GM12892 (cell line): ENCODE measurements around the gene INHBC.

ENCODE experiments used
- POLR2A ChIP-seq: IDR thresholded peaks from 2 replicates; pipeline ENCODE4 v1.6.1; 2011; ENCODE audit warnings: low read depth, low read length, control low read depth
- POLR2AphosphoS5 ChIP-seq: IDR thresholded peaks from 2 replicates; pipeline ENCODE4 v1.6.1; 2011; ENCODE audit warnings: low read depth, low read length, control low read depth

- TF ChIP-seq POLR2AphosphoS5 (no peak), POLR2A (no peak)
Measured at GRCh38 chr12:57435293-57435692, 709 bp downstream of the INHBC start.
